Choroid plexus epithelial cell (primary cell): ENCODE measurements around the gene SP2.

Experiments used
- DNase-seq: peaks from one replicate; pipeline ENCODE4 v3.0.0-alpha.2; 2010; ENCODE audit warnings: low read depth
- H3K4me3 ChIP-seq: 2 replicates; pipeline ENCODE4 v1.5.1; 2011; ENCODE audit warnings: low read depth, mild to moderate bottlenecking, control low read depth, low read length, moderate library complexity
- CTCF ChIP-seq: conservative IDR thresholded peaks from 2 replicates; pipeline ENCODE4 v1.5.1; 2011; ENCODE audit warnings: low read depth, mild to moderate bottlenecking, control low read depth, inconsistent platforms, low read length, moderate library complexity

The SP2 gene

GRCh38 chr17:47884427-47884740 lies 11.7 kb upstream of the SP2 start:
- no peak overlapping the region for H3K4me3 ChIP-seq
- TF ChIP-seq CTCF = no peak
- no peak for DNase-seq

- DNase-seq = no peak
- H3K4me3 ChIP-seq = no peak overlapping the region
These were observed 10.9 kb upstream of the SP2 start for GRCh38 chr17:47884905-47885730.

GRCh38 chr17:47888293-47888692 lies 7.7 kb upstream of the SP2 start:
- no peak for TF ChIP-seq CTCF
- H3K4me3 ChIP-seq = no peak overlapping the region
- DNase-seq = no peak

More at GRCh38 chr17:47884905-47885730, 10.9 kb upstream of the SP2 start:
- no peak for TF ChIP-seq CTCF

- H3K4me3 ChIP-seq = no peak overlapping the region
- DNase-seq = peak; percentile 89
- TF ChIP-seq CTCF = peak; percentile 96
These were observed 6.1 kb upstream of the SP2 start for GRCh38 chr17:47889734-47890529.

GRCh38 chr17:47891545-47892088 lies 4.4 kb upstream of the SP2 start:
- no peak for TF ChIP-seq CTCF
- H3K4me3 ChIP-seq = no peak overlapping the region
- no peak for DNase-seq

GRCh38 chr17:47894498-47895346 lies 1.3 kb upstream of the SP2 start:
- DNase-seq = no peak
- H3K4me3 ChIP-seq = peak overlapping the region; percentile 96
- TF ChIP-seq CTCF = no peak
